ENCODE data around the gene MERTK. TPM values are rescaled to one million over a fixed set of nuclear protein-coding genes. Genes with fewer than 3 reads are reported as not detected.

MERTK gene
- total RNA-seq, 4 donors from 2014 or later, result 29.4 to 63.0 (median 48.6) TPM

GRCh38 chr2:111983478-111984212 lies 85.2 kb downstream of the MERTK start:
- no peak for DNase-seq (ENCODE audit: low spot score)
- TF ChIP-seq, protein P1, sequence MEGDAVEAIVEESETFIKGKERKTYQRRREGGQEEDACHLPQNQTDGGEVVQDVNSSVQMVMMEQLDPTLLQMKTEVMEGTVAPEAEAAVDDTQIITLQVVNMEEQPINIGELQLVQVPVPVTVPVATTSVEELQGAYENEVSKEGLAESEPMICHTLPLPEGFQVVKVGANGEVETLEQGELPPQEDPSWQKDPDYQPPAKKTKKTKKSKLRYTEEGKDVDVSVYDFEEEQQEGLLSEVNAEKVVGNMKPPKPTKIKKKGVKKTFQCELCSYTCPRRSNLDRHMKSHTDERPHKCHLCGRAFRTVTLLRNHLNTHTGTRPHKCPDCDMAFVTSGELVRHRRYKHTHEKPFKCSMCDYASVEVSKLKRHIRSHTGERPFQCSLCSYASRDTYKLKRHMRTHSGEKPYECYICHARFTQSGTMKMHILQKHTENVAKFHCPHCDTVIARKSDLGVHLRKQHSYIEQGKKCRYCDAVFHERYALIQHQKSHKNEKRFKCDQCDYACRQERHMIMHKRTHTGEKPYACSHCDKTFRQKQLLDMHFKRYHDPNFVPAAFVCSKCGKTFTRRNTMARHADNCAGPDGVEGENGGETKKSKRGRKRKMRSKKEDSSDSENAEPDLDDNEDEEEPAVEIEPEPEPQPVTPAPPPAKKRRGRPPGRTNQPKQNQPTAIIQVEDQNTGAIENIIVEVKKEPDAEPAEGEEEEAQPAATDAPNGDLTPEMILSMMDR (IDR thresholded peaks at IDR 0.05), result no peak
- ATAC-seq (ENCODE audit: low FRiP score), result no peak

DNA sequence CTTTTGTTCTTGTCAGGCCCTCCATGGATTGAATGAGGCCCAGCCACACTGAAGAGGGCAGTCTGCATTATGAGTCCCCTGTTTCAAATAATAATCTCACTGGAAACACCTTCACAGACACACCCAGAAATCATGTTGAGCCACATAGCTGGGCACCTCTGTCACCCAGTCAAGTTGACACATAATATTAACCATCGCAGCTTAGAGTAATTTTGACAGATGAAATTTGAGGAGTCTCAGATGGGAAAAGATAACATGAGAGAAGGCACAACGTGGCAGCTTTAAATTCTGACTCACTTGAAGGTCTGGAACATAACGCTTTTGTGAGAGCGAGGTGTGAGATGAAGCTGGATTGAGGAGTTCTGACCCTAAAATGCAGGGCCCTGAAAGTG lies 85.8 kb downstream of the MERTK start:
- ATAC-seq (ENCODE audit: low FRiP score) (no peak), DNase-seq (ENCODE audit: low spot score) (no peak)
- TF ChIP-seq, protein P1 (IDR thresholded peaks at IDR 0.05), result no peak

DNA sequence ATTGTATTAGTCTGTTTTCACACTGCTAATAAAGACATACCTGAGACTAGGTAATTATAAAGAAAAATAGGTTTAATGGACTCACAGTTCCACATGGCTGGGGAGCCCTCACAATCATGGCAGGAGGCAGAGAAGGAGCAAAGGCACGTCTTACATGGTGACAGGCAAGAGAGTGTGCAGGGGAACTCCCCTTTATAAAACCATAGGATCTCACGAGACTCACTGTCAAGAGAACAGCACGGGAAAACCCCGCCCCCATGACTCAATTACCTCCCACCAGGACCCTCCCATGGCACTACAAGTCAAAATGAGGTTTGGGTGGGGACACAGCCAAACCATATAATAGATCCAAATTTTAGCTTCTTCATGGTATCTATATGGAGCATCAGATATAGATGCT lies 87.1 kb downstream of the MERTK start:
- TF ChIP-seq, protein P1 (IDR thresholded peaks at IDR 0.05), result no peak
- no peak for DNase-seq (ENCODE audit: low spot score)
- no peak for ATAC-seq (ENCODE audit: low FRiP score)

- no peak for DNase-seq (ENCODE audit: low spot score)
- ATAC-seq (ENCODE audit: low FRiP score), result no peak
- TF ChIP-seq, protein P1 (IDR thresholded peaks at IDR 0.05), result no peak
These were observed 87.9 kb downstream of the MERTK start for GRCh38 chr2:111986116-111986900.

- DNase-seq (ENCODE audit: low spot score), result no peak
- ATAC-seq (ENCODE audit: low FRiP score), result no peak
- TF ChIP-seq, protein P1 (IDR thresholded peaks at IDR 0.05), result no peak
These were observed 92.0 kb downstream of the MERTK start for GRCh38 chr2:111990375-111990774.

GRCh38 chr2:111990856-111991255 lies 92.4 kb downstream of the MERTK start:
- no peak for DNase-seq (ENCODE audit: low spot score)
- TF ChIP-seq, protein P1 (IDR thresholded peaks at IDR 0.05), result no peak
- ATAC-seq (ENCODE audit: low FRiP score), result no peak
